ENCODE results near the gene RRAS.

The RRAS gene

GRCh38 chr19:49596954-49597702 is 42.8 kb downstream of the RRAS start:
- DNase-seq = no peak

GRCh38 chr19:49596407-49596806 is 43.5 kb downstream of the RRAS start:
- DNase-seq = no peak

- DNase-seq = no peak
These were observed 44.0 kb downstream of the RRAS start for GRCh38 chr19:49595819-49596404.

GRCh38 chr19:49594993-49595818 is 44.7 kb downstream of the RRAS start:
- no peak for DNase-seq

- no peak for DNase-seq
These were observed 45.6 kb downstream of the RRAS start for GRCh38 chr19:49594157-49594992.

- peak; percentile 32 to 95 (median 90) for DNase-seq
These were observed 46.5 kb downstream of the RRAS start for GRCh38 chr19:49593233-49594113.

- peak in 8 of 58 donors; percentile 3 to 45 (median 32) for DNase-seq
These were observed 47.3 kb downstream of the RRAS start for GRCh38 chr19:49592486-49593232.

GRCh38 chr19:49591731-49592485 is 48.0 kb downstream of the RRAS start:
- peak in 40 of 58 donors; percentile 9 to 75 (median 50) for DNase-seq

- DNase-seq = peak in 55 of 58 donors; percentile 17 to 93 (median 75)
These were observed 48.8 kb downstream of the RRAS start, which contains the start of gene PRR12 for GRCh38 chr19:49590971-49591730. Gene PRR12, plus strand, starts transcription at chr19:49591182. Its CDS starts 473 bp downstream, at chr19:49591655.

GRCh38 chr19:49590071-49590970 is 49.6 kb downstream of the RRAS start:
- peak in 57 of 58 donors; percentile 42 to 94 (median 79) for DNase-seq

- DNase-seq = no peak
These were observed 50.4 kb downstream of the RRAS start for GRCh38 chr19:49589502-49589905.

- DNase-seq = no peak
These were observed 51.4 kb downstream of the RRAS start for GRCh38 chr19:49588365-49589122.

- DNase-seq = no peak
These were observed 52.7 kb downstream of the RRAS start for GRCh38 chr19:49587227-49587626.

All from anterior cingulate cortex (tissue), 58 donors.